ENCODE data around the gene ASRGL1. TPM values are rescaled to one million over a fixed set of nuclear protein-coding genes. Genes with fewer than 3 reads are reported as not detected.

Gene ASRGL1
- total and polyA plus RNA-seq, 10 donors: 2.9 to 23.4 (median 5.1) TPM

DNA sequence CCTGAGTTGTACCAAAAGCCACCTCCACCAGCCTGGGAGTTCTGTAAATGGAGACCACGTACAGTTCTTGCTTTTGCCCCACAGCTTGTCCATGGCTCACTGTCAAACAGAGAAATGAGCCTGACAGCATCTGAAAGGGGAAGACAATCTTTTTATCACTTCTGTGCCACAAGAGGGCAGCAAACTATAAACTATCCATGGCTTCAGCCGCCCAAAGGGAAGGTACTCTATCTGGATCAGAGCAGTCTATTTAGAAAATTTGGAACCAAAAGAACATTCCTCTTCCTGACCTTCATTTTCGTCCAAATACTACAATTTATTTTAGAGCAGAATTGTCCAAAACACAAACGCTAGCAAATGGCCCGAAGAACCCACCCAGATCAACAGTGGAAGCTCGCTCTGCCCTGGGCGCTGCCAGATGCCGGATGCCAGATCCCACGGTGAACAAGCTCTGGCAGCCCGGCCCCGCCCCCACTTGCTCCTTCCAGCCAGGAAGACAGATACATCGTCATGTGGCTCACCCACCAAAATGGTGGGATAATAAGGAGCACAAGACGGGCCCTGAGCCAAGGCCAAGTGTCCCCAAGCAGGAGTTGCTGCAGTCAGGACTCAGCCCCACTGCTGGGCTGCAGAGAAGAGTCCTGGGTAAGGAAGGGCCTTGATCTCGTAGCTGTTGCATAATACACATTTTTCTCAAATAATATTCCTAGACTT lies 57.7 kb downstream of the ASRGL1 start:
- DNase-seq: peak; percentile 84
- no peaks in the 10 kb centered on the region for H3K9me3 ChIP-seq
- H3K4me3 ChIP-seq: peak overlapping the region in 4 of 8 donors; percentile 6 to 48 (median 18)
- H3K4me1 ChIP-seq: peaks cover 0 to 40% (median 13%) of the 10 kb centered on the region in 6 donors
- peak overlapping the region in 7 of 8 donors; percentile 22 to 76 (median 60) for H3K27ac ChIP-seq
- TF ChIP-seq, protein P1, sequence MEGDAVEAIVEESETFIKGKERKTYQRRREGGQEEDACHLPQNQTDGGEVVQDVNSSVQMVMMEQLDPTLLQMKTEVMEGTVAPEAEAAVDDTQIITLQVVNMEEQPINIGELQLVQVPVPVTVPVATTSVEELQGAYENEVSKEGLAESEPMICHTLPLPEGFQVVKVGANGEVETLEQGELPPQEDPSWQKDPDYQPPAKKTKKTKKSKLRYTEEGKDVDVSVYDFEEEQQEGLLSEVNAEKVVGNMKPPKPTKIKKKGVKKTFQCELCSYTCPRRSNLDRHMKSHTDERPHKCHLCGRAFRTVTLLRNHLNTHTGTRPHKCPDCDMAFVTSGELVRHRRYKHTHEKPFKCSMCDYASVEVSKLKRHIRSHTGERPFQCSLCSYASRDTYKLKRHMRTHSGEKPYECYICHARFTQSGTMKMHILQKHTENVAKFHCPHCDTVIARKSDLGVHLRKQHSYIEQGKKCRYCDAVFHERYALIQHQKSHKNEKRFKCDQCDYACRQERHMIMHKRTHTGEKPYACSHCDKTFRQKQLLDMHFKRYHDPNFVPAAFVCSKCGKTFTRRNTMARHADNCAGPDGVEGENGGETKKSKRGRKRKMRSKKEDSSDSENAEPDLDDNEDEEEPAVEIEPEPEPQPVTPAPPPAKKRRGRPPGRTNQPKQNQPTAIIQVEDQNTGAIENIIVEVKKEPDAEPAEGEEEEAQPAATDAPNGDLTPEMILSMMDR (IDR thresholded peaks at IDR 0.05 in 8 of 11, conservative IDR thresholded peaks at IDR 0.05 in 3 of 11): peak; percentile 53 to 83 (median 74)
- peak; percentile 23 to 51 (median 44) for TF ChIP-seq POLR2AphosphoS5 (IDR thresholded peaks at IDR 0.05)
- no peak for TF ChIP-seq POLR2A (IDR thresholded peaks at IDR 0.05)
- peaks cover 0 to 12% (median 0%) of the 10 kb centered on the region in 6 donors for H3K36me3 ChIP-seq
- intact Hi-C loops (cut with DNase I; ENCODE audit: low total_unique reads): loop anchor here (10.0 kb wide), 2 partner anchors 300 to 470 kb away; no protein-coding TSS in a partner anchor
- WGBS, 5 donors: 20 to 39% (median 28%) methylated on average over 14 of the region's 14 CpGs
- no peaks in the 10 kb centered on the region for H3K27me3 ChIP-seq (replicated peaks in 1 of 7)

DNA sequence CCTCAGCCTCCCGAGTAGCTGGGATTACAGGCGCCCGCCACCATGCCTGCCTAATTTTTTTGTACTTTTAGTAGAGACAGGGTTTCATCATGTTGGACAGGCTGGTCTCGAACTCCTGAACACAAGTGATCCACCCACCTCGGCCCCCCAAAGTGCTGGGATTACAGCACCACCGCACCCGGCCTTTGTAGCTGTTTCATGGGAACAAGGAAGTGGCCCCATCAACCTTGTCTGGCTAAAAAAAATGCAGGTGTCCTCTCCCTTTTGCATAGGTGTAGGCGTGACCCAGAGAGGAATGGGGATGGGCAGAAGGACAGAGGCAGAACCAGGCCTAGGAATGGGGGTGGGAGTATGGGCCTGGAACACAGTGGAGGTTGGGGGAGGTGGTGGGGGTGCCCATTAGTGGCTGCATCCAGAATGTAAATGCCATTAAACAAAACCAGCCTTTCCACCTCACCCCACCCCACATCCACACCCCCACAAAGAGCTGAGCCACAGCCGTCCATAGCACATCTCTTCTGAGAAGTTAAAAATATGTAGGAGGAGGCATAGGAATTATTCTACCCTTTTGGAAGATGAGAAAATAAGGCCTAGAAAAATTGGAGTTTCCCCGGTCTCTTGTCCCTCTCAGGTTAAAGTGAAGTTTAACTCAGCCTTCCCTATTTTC lies 58.8 kb downstream of the ASRGL1 start:
- Histone ChIP-seq H3K27me3 (replicated peaks in 1 of 7) (no peaks in the 10 kb centered on the region), H3K27ac (no peak overlapping the region), H3K9me3 (no peaks in the 10 kb centered on the region), H3K4me1 (peaks cover 0 to 50% (median 19%) of the 10 kb centered on the region in 6 donors), H3K4me3 (no peak overlapping the region), H3K36me3 (peaks cover 0 to 11% (median 0%) of the 10 kb centered on the region in 6 donors)
- intact Hi-C loops (cut with DNase I; ENCODE audit: low total_unique reads): loop anchor here (10.0 kb wide), 2 partner anchors 299 to 469 kb away; no protein-coding TSS in a partner anchor
- WGBS, 5 donors: 84 to 91% (median 87%) methylated on average over 10 of the region's 10 CpGs
- no peak for TF ChIP-seq POLR2AphosphoS5 (IDR thresholded peaks at IDR 0.05)
- TF ChIP-seq POLR2A (IDR thresholded peaks at IDR 0.05): no peak
- TF ChIP-seq, protein P1 (IDR thresholded peaks at IDR 0.05 in 8 of 11, conservative IDR thresholded peaks at IDR 0.05 in 3 of 11): no peak
- DNase-seq: peak; percentile 50

DNA sequence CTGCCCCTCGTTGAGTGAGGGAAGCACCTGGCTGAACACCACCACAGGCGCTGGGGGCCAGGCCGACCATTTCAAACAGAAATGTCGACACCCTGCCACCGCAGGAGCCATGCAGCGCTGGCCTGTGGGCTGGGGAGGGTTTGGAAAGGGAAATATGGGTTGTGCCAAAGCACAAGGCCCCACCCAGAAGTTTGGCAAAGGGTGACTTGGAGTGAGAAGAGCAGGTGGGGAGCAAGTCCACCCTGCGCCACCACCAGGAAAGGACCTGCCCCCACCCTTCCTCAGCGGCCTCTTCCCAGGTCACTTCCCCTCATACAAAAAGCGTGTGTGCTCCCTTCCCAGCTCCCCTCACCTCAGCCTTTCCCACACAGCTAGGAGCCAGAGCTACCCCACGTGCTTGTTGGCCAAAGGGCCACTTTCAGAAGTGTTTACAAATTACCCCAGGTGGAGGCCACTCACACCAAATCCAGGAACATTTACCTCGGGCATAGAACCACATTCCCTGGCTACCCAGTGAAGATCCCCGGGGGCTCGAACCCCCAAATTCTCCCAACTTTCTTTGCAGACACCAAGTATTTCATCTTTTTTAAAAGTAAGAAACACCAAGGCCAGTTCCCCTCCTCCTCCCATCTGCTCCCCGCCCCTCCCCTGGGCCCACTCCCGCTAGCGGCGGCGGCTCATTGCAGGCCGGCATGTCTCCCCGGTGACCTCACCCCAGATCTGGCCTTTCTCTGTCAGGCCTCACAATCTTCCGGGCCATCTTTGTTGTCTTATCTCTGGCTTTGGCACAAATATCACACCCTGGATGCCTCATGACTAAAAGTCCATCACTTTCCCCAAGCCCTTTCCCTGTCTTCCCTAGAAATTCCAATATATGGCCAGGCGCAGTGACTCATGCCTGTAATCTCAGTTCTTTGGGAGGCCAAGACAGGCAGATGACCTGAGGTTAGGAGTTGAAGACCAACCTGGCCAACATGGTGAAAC lies 61.1 kb downstream of the ASRGL1 start:
- TF ChIP-seq, protein P1 (IDR thresholded peaks at IDR 0.05 in 8 of 11, conservative IDR thresholded peaks at IDR 0.05 in 3 of 11): no peak
- TF ChIP-seq POLR2AphosphoS5 (IDR thresholded peaks at IDR 0.05) (no peak), POLR2A (IDR thresholded peaks at IDR 0.05) (no peak)
- intact Hi-C loops (cut with DNase I; ENCODE audit: low total_unique reads): loop anchor here (10.0 kb wide), 2 partner anchors 296 to 466 kb away; no protein-coding TSS in a partner anchor
- no peak overlapping the region for H3K4me3 ChIP-seq
- DNase-seq: peak; percentile 67
- WGBS, 5 donors: 37 to 60% (median 55%) methylated on average over 21 to 22 of the region's 22 CpGs
- H3K4me1 ChIP-seq: peaks cover 14 to 73% (median 38%) of the 10 kb centered on the region in 6 donors
- H3K27me3 ChIP-seq (replicated peaks in 1 of 7): no peaks in the 10 kb centered on the region
- peak overlapping the region in 5 of 8 donors; percentile 30 to 77 (median 51) for H3K27ac ChIP-seq
- no peaks in the 10 kb centered on the region for H3K36me3 ChIP-seq
- H3K9me3 ChIP-seq: no peaks in the 10 kb centered on the region
